Neural progenitor cell (in vitro differentiated cells): ENCODE measurements around the gene RAG1. TPM values are rescaled to one million over a fixed set of nuclear protein-coding genes. Genes with fewer than 3 reads are reported as not detected.

ENCODE experiments used
- DNase-seq: peaks from one replicate; pipeline ENCODE4 v3.0.0-alpha.2; 2016; ENCODE audit warnings: low spot score
- H2AFZ ChIP-seq: fragments of 200-600 bp; sonication (generic); replicated peaks from 2 replicates; pipeline ENCODE4 v1.6.1; 2016; ENCODE audit warnings: antibody characterized with exemption
- H3F3A ChIP-seq: fragments of 200-600 bp; sonication (generic); 2 replicates; pipeline ENCODE4 v1.6.1; 2016; ENCODE audit warnings: antibody characterized with exemption, low read depth
- H3K27ac ChIP-seq: fragments of 200-600 bp; sonication (generic); 2 replicates; pipeline ENCODE4 v1.5.1; 2016; ENCODE audit warnings: mild to moderate bottlenecking
- H3K27me3 ChIP-seq: fragments of 200-600 bp; sonication (generic); 2 replicates; pipeline ENCODE4 v1.6.1; 2016; ENCODE audit warnings: mild to moderate bottlenecking, moderate library complexity
- H3K36me3 ChIP-seq: fragments of 200-600 bp; sonication (generic); 2 replicates; pipeline ENCODE4 v1.5.1; 2016
- H3K4me1 ChIP-seq: fragments of 200-600 bp; sonication (generic); 2 replicates; pipeline ENCODE4 v1.6.1; 2016; ENCODE audit warnings: mixed run types
- H3K4me2 ChIP-seq: fragments of 200-600 bp; sonication (generic); 2 replicates; pipeline ENCODE4 v1.6.1; 2016
- H3K4me3 ChIP-seq: fragments of 200-600 bp; sonication (generic); 2 replicates; pipeline ENCODE4 v1.5.1; 2016
- H3K79me2 ChIP-seq: fragments of 200-600 bp; sonication (generic); 2 replicates; pipeline ENCODE4 v1.6.1; 2016; ENCODE audit warnings: low read depth
- H3K9ac ChIP-seq: fragments of 200-600 bp; sonication (generic); 2 replicates; pipeline ENCODE4 v1.6.1; 2016
- H3K9me3 ChIP-seq: fragments of 200-600 bp; sonication (generic); 2 replicates; pipeline ENCODE4 v1.5.1; 2016; ENCODE audit warnings: low read depth
- H4K20me1 ChIP-seq: fragments of 200-600 bp; sonication (generic); 2 replicates; pipeline ENCODE4 v1.6.1; 2016; ENCODE audit warnings: low read depth
- H3K27ac Mint-ChIP-seq: 3 replicates; pipeline ENCODE4 v1.8.0; 2021; ENCODE audit warnings: mixed read lengths
- H3K27me3 Mint-ChIP-seq: 2 replicates; pipeline ENCODE4 v1.8.0; 2022; ENCODE audit warnings: low read depth, mild to moderate bottlenecking, inconsistent platforms, moderate library complexity, mixed read lengths; ENCODE audit not compliant: insufficient read depth
- H3K36me3 Mint-ChIP-seq: 3 replicates; pipeline ENCODE4 v1.8.0; 2021; ENCODE audit warnings: mixed read lengths
- H3K4me1 Mint-ChIP-seq: 3 replicates; pipeline ENCODE4 v1.8.0; 2021; ENCODE audit warnings: mixed read lengths
- H3K4me3 Mint-ChIP-seq: 3 replicates; pipeline ENCODE4 v1.8.0; 2021; ENCODE audit warnings: mild to moderate bottlenecking, moderate library complexity, mixed read lengths
- H3K9me3 Mint-ChIP-seq: 3 replicates; pipeline ENCODE4 v1.8.0; 2020; ENCODE audit warnings: mixed read lengths
- EZH2 ChIP-seq: fragments of 200-600 bp; sonication (generic); IDR thresholded peaks from 2 replicates; pipeline ENCODE4 v1.6.1; 2017; ENCODE audit warnings: antibody characterized with exemption, mild to moderate bottlenecking, moderate library complexity
- EZH2phosphoT487 ChIP-seq: fragments of 200-600 bp; sonication (generic); IDR thresholded peaks from 2 replicates; pipeline ENCODE4 v1.6.1; 2017; ENCODE audit warnings: antibody characterized with exemption
- total RNA-seq: library from RNA; depleted of rRNA; stranded (reverse); fragments of >200 nt; gene quantifications from 2 replicates; pipeline ENCODE4 v1.2.3, GENCODE V29; 2015; ENCODE audit warnings: low replicate concordance
- TF ChIP-seq, protein P1 (sequence below): fragments of 200-600 bp; sonication (generic); IDR thresholded peaks from 2 replicates; pipeline ENCODE4 v1.5.1; 2017; ENCODE audit warnings: antibody characterized with exemption, mild to moderate bottlenecking

The RAG1 gene
- total RNA-seq, 1 donor from 2014 or later, result 0.84 TPM

- Mint-ChIP-seq H3K4me3 (no peak overlapping the region), H3K9me3 (peaks cover 2% of the 10 kb centered on the region)
- H3K9ac ChIP-seq, result no peak overlapping the region
Observed at GRCh38 chr11:36609383-36609782, 41.6 kb downstream of the RAG1 start.

GRCh38 chr11:36615826-36616225, 48.0 kb downstream of the RAG1 start:
- H3K9me3 Mint-ChIP-seq, result peaks cover 2% of the 10 kb centered on the region
- no peak overlapping the region for H2AFZ ChIP-seq
- no peak overlapping the region for H3K4me3 ChIP-seq
- H3K9me3 ChIP-seq, result no peaks in the 10 kb centered on the region
- no peak for DNase-seq
- H4K20me1 ChIP-seq, result no peaks in the 10 kb centered on the region
- H3K79me2 ChIP-seq, result no peaks in the 10 kb centered on the region
- no peak overlapping the region for H3K27ac ChIP-seq
- no peaks in the 10 kb centered on the region for H3K27me3 Mint-ChIP-seq
- H3F3A ChIP-seq, result no peaks in the 10 kb centered on the region
- H3K9ac ChIP-seq, result no peak overlapping the region
- H3K4me1 Mint-ChIP-seq, result no peaks in the 10 kb centered on the region
- peaks cover 2% of the 10 kb centered on the region for H3K36me3 Mint-ChIP-seq
- no peaks in the 10 kb centered on the region for H3K4me1 ChIP-seq
- no peak overlapping the region for H3K4me3 Mint-ChIP-seq
- no peak overlapping the region for H3K27ac Mint-ChIP-seq
- H3K36me3 ChIP-seq, result no peaks in the 10 kb centered on the region
- no peaks in the 10 kb centered on the region for H3K27me3 ChIP-seq
- no peak for TF ChIP-seq EZH2phosphoT487
- TF ChIP-seq, protein P1, sequence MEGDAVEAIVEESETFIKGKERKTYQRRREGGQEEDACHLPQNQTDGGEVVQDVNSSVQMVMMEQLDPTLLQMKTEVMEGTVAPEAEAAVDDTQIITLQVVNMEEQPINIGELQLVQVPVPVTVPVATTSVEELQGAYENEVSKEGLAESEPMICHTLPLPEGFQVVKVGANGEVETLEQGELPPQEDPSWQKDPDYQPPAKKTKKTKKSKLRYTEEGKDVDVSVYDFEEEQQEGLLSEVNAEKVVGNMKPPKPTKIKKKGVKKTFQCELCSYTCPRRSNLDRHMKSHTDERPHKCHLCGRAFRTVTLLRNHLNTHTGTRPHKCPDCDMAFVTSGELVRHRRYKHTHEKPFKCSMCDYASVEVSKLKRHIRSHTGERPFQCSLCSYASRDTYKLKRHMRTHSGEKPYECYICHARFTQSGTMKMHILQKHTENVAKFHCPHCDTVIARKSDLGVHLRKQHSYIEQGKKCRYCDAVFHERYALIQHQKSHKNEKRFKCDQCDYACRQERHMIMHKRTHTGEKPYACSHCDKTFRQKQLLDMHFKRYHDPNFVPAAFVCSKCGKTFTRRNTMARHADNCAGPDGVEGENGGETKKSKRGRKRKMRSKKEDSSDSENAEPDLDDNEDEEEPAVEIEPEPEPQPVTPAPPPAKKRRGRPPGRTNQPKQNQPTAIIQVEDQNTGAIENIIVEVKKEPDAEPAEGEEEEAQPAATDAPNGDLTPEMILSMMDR, result no peak
- TF ChIP-seq EZH2, result no peak
- no peak overlapping the region for H3K4me2 ChIP-seq

More at GRCh38 chr11:36609383-36609782, 41.6 kb downstream of the RAG1 start:
- H3K27ac Mint-ChIP-seq, result no peak overlapping the region
- Histone ChIP-seq H3K4me1 (no peaks in the 10 kb centered on the region), H3K4me3 (no peak overlapping the region), H3F3A (no peaks in the 10 kb centered on the region), H3K27me3 (no peaks in the 10 kb centered on the region), H3K36me3 (no peaks in the 10 kb centered on the region), H3K9me3 (no peaks in the 10 kb centered on the region), H3K4me2 (no peak overlapping the region), H2AFZ (no peak overlapping the region), H3K79me2 (no peaks in the 10 kb centered on the region), H4K20me1 (no peaks in the 10 kb centered on the region), H3K27ac (no peak overlapping the region)
- no peaks in the 10 kb centered on the region for H3K27me3 Mint-ChIP-seq
- no peaks in the 10 kb centered on the region for H3K4me1 Mint-ChIP-seq
- H3K36me3 Mint-ChIP-seq, result peaks cover 2% of the 10 kb centered on the region
- TF ChIP-seq, protein P1, result no peak
- TF ChIP-seq EZH2phosphoT487 (no peak), EZH2 (no peak)
- DNase-seq, result no peak

- Mint-ChIP-seq H3K9me3 (peaks cover 2% of the 10 kb centered on the region), H3K36me3 (no peaks in the 10 kb centered on the region), H3K27ac (no peak overlapping the region), H3K27me3 (no peaks in the 10 kb centered on the region), H3K4me1 (no peaks in the 10 kb centered on the region), H3K4me3 (no peak overlapping the region)
- TF ChIP-seq, protein P1, result no peak
- TF ChIP-seq EZH2phosphoT487 (no peak), EZH2 (no peak)
- no peak overlapping the region for H3K4me2 ChIP-seq
- H3K9me3 ChIP-seq, result no peaks in the 10 kb centered on the region
- no peaks in the 10 kb centered on the region for H4K20me1 ChIP-seq
- no peaks in the 10 kb centered on the region for H3K4me1 ChIP-seq
- H3K27ac ChIP-seq, result no peak overlapping the region
- no peaks in the 10 kb centered on the region for H3K79me2 ChIP-seq
- H3K36me3 ChIP-seq, result no peaks in the 10 kb centered on the region
- no peak overlapping the region for H3K9ac ChIP-seq
- H3K4me3 ChIP-seq, result no peak overlapping the region
- H3F3A ChIP-seq, result no peaks in the 10 kb centered on the region
- no peak overlapping the region for H2AFZ ChIP-seq
- no peaks in the 10 kb centered on the region for H3K27me3 ChIP-seq
- DNase-seq, result no peak
Observed at GRCh38 chr11:36617543-36618362, 49.9 kb downstream of the RAG1 start.
